ENCODE measurements around the gene PLCB1.

- TF ChIP-seq SP1 (CRISPR knock-in tag; conservative IDR thresholded peaks at IDR 0.05) (no peak), TEAD4 (CRISPR knock-in tag; IDR thresholded peaks at IDR 0.05) (no peak), SMAD3 (CRISPR knock-in tag; IDR thresholded peaks at IDR 0.05; ENCODE audit: borderline replicate concordance) (no peak), SOX15 (CRISPR knock-in tag; IDR thresholded peaks at IDR 0.05) (no peak), NFATC4 (CRISPR knock-in tag; IDR thresholded peaks at IDR 0.05) (no peak), CTCF (IDR thresholded peaks at IDR 0.05) (no peak), ZNF512 (CRISPR knock-in tag; IDR thresholded peaks at IDR 0.05; ENCODE audit: borderline replicate concordance) (no peak), ATF1 (CRISPR knock-in tag; IDR thresholded peaks at IDR 0.05) (no peak), MLX (CRISPR knock-in tag; IDR thresholded peaks at IDR 0.05) (no peak)
Observed at GRCh38 chr20:8196096-8196495, 64.0 kb downstream of the PLCB1 start.

Measured in WTC11 (cell line).